Body of pancreas (tissue), 4 donors: Measurements from ENCODE around the gene GOT1. TPM values are rescaled to one million over a fixed set of nuclear protein-coding genes. Genes with fewer than 3 reads are reported as not detected.

Experiments used
- ATAC-seq: fragments of 150-250 bp; one replicate; pipeline ENCODE4 v1.9.1; 2016
- DNase-seq, 4 donors: peaks; one replicate each; pipeline ENCODE4 v3.0.0-alpha.2; 2019
- H3K27ac ChIP-seq, 4 donors: fragments of 200-600 bp; sonication (generic); 1 replicate in 3 of 4; 2 replicates in 1 of 4; pipeline versions ENCODE4 v1.5.1 to v1.6.1; 2016 to 2019; ENCODE audit warnings: mild to moderate bottlenecking in 1 of 4, mixed read lengths in 1 of 4, moderate library complexity in 1 of 4
- H3K27me3 ChIP-seq, 2 donors: fragments of 200-600 bp; sonication (generic); one replicate each; pipeline ENCODE4 v1.6.0; 2016; ENCODE audit warnings: mild to moderate bottlenecking in 1 of 2
- H3K36me3 ChIP-seq, 2 donors: fragments of 200-600 bp; sonication (generic); replicated peaks in 1 of 2; 2 replicates each; pipeline ENCODE4 v1.5.1; 2016; ENCODE audit warnings: low read depth in 2 of 2; ENCODE audit not compliant: insufficient read depth in 1 of 2
- H3K4me1 ChIP-seq: fragments of 200-600 bp; sonication (generic); one replicate; pipeline ENCODE4 v1.6.0; 2016
- H3K4me3 ChIP-seq, 2 donors: fragments of 200-600 bp; sonication (generic); 1 replicate in 1 of 2; 2 replicates in 1 of 2; pipeline ENCODE4 v1.5.1; 2016 to 2019
- H3K9me3 ChIP-seq, 3 donors: fragments of 200-600 bp; sonication (generic); 1 replicate in 2 of 3; 2 replicates in 1 of 3; pipeline ENCODE4 v1.5.1; 2016
- POLR2A ChIP-seq, 3 donors: fragments of 450-650 bp; IDR thresholded peaks; one replicate each; pipeline ENCODE4 v1.6.1; 2016; ENCODE audit warnings: antibody characterized with exemption in 3 of 3, mild to moderate bottlenecking in 2 of 3
- WGBS, 2 donors: methylation state at CpG; one replicate each; pipeline ENCODE4 v1.1.5; 2017; 5-methylcytosine and 5-hydroxymethylcytosine counted together
- intact Hi-C: fragments of 100-400 bp; cut with DNase I; formaldehyde crosslinking; loops from one replicate; pipeline ENCODE4 v1.15.1; 2023
- total RNA-seq, 2 donors: library from RNA; depleted of rRNA; stranded (reverse); fragments of >200 nt; gene quantifications; one replicate each; pipeline ENCODE4 v1.1.0, GENCODE V29; 2016
- TF ChIP-seq, protein P1 (sequence below), 7 experiments: fragments of 450-650 bp in 4 of 7; fragments of 200-600 bp in 3 of 7; sonication (generic) in 3 of 7; IDR thresholded peaks; one replicate each; pipeline ENCODE4 v1.5.1; 2016 to 2019; ENCODE audit warnings: antibody characterized with exemption in 7 of 7

Gene GOT1
- total RNA-seq, 2 donors from 2014 or later = 7.3 to 14.8 TPM

DNA sequence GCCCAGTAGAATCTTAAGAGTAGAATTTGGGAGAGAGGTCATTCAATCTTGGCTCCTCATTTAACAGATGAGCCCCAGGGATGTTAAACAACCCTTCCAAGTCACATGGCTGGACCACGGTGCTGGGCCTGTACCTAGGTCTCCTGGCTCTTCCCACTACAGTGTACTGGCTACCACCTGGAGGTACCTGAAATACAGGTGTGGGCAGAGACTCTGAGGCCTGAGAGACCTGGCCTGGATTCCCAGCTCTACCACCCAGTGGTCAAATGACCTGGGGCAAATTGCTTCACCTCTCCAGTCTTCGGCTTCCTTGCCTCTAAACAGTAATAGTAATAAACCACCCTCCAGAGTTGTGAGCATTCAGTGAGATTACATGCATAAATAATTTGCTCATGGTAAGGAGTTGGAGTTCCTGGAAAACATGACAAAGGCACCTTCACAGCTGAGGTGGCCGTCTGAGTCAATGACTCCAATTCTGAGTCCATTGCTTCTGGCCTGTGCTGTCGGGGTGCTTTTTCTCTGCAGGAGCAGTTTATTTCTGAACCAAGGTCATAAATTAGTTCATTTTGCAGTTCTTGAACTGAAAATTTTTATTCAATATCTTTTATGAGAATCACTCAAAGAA lies 2.7 kb downstream of the GOT1 start:
- ATAC-seq (no peak), DNase-seq (no peak)
- Histone ChIP-seq H3K4me1 (peaks cover 52% of the 10 kb centered on the region), H3K4me3 (no peak overlapping the region), H3K27ac (peak overlapping the region in 3 of 4 donors; percentile 7 to 47 (median 30)), H3K9me3 (no peaks in the 10 kb centered on the region), H3K27me3 (no peaks in the 10 kb centered on the region), H3K36me3 (no peaks in the 10 kb centered on the region)
- 56 to 66% methylated on average over 4 of the region's 4 CpGs for WGBS, 2 donors
- intact Hi-C loops = no loop called here
- no peak for TF ChIP-seq POLR2A (IDR thresholded peaks at IDR 0.05)
- TF ChIP-seq, protein P1, sequence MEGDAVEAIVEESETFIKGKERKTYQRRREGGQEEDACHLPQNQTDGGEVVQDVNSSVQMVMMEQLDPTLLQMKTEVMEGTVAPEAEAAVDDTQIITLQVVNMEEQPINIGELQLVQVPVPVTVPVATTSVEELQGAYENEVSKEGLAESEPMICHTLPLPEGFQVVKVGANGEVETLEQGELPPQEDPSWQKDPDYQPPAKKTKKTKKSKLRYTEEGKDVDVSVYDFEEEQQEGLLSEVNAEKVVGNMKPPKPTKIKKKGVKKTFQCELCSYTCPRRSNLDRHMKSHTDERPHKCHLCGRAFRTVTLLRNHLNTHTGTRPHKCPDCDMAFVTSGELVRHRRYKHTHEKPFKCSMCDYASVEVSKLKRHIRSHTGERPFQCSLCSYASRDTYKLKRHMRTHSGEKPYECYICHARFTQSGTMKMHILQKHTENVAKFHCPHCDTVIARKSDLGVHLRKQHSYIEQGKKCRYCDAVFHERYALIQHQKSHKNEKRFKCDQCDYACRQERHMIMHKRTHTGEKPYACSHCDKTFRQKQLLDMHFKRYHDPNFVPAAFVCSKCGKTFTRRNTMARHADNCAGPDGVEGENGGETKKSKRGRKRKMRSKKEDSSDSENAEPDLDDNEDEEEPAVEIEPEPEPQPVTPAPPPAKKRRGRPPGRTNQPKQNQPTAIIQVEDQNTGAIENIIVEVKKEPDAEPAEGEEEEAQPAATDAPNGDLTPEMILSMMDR (IDR thresholded peaks at IDR 0.05) = no peak

- TF ChIP-seq, protein P1 (IDR thresholded peaks at IDR 0.05) = no peak
- no peak for TF ChIP-seq POLR2A (IDR thresholded peaks at IDR 0.05)
- H3K36me3 ChIP-seq = no peaks in the 10 kb centered on the region
- DNase-seq (no peak), ATAC-seq (no peak)
- H3K9me3 ChIP-seq = no peaks in the 10 kb centered on the region
- no peak overlapping the region for H3K4me3 ChIP-seq
- H3K4me1 ChIP-seq = peaks cover 44% of the 10 kb centered on the region
- intact Hi-C loops = no loop called here
- H3K27me3 ChIP-seq = no peaks in the 10 kb centered on the region
- WGBS, 2 donors = 20 to 21% methylated on average over 3 of the region's 3 CpGs
- H3K27ac ChIP-seq = peak overlapping the region in 2 of 4 donors; percentile 7 to 45
These were observed 3.7 kb downstream of the GOT1 start for GRCh38 chr10:99426689-99427088.

DNA sequence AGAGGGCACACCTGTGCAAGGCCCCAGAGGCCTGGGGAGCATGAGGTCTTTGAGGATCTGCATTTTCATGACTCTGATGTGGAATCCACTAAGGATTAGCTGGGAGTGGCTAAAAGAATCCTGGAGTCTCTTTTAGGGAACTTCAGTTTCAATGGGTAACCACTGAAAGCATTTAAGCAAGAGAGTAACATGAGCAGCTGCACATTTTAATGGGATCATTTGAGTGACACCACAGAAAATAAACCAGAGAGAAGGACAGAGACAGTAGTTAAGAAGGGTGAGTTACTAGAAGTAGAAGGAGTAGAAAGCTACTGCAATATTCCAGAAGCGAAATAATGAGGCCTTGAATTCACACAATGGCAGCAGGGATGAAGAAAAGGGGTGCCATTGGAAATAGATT lies 5.2 kb downstream of the GOT1 start:
- Histone ChIP-seq H3K27me3 (no peaks in the 10 kb centered on the region), H3K9me3 (no peaks in the 10 kb centered on the region), H3K36me3 (no peaks in the 10 kb centered on the region), H3K27ac (no peak overlapping the region), H3K4me3 (no peak overlapping the region), H3K4me1 (peaks cover 40% of the 10 kb centered on the region)
- ATAC-seq = no peak
- no peak for TF ChIP-seq POLR2A (IDR thresholded peaks at IDR 0.05)
- TF ChIP-seq, protein P1 (IDR thresholded peaks at IDR 0.05) = no peak
- intact Hi-C loops = no loop called here
- no peak for DNase-seq
- WGBS, 2 donors = 95 to 100% methylated on average over 1 of the region's 1 CpG

DNA sequence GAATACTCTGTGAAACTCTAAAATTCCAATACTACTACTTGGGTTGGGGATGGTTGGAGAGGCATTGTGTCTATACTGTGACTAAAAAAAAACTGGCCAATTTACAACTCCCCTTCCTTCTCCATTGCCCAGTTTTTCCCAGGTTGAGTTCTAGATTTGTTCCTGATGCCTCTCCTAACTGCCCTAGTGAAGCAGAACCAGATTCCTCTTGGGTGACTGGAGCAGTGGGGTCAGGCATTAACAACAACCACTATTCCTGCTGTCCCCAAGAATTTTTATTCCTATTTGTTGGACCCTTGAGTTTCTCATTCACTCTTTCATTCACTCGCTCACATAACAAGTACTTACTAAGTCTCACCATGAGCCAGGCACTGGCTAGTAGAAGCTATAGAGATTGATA lies 5.8 kb downstream of the GOT1 start:
- intact Hi-C loops = no loop called here
- Histone ChIP-seq H3K27me3 (no peaks in the 10 kb centered on the region), H3K9me3 (no peaks in the 10 kb centered on the region), H3K4me1 (peaks cover 35% of the 10 kb centered on the region), H3K4me3 (no peak overlapping the region), H3K27ac (no peak overlapping the region), H3K36me3 (no peaks in the 10 kb centered on the region)
- ATAC-seq (no peak), DNase-seq (no peak)
- TF ChIP-seq, protein P1 (IDR thresholded peaks at IDR 0.05) = no peak
- no peak for TF ChIP-seq POLR2A (IDR thresholded peaks at IDR 0.05)
- WGBS, 2 donors = 93 to 97% methylated on average over 1 of the region's 1 CpG

DNA sequence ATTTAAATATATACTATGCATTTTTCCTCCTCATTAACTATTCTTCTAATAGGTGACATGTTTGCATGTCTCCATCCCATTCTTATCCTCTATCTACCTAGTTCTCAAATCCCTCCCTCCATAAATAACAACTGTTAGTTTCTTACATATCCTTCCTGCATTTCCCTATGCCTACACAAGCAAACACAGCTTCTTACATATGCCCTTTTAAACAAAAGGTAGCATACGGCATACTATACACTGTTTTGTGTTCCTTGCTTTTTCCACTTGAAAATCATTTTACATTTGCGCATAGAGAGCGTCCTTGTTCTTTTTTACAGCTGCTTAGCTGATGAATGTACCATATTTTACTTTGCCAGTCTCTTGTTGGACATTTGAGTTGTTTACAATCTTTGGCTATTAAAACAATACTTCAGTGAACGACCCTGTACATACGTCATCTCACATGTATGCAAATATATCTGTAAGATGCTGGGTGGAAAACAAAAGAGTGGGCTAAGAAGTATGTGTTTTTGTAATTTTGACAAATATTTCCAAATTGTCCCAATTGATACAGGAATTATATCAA lies 7.8 kb downstream of the GOT1 start:
- Histone ChIP-seq H3K36me3 (no peaks in the 10 kb centered on the region), H3K4me3 (no peak overlapping the region), H3K9me3 (no peaks in the 10 kb centered on the region), H3K27me3 (no peaks in the 10 kb centered on the region), H3K4me1 (peaks cover 16% of the 10 kb centered on the region), H3K27ac (no peak overlapping the region)
- 92 to 98% methylated on average over 5 of the region's 5 CpGs for WGBS, 2 donors
- intact Hi-C loops = no loop called here
- no peak for DNase-seq
- TF ChIP-seq, protein P1 (IDR thresholded peaks at IDR 0.05) = no peak
- no peak for TF ChIP-seq POLR2A (IDR thresholded peaks at IDR 0.05)
- ATAC-seq = no peak
